Chondrocyte (in vitro differentiated cells): ENCODE results near the gene RSU1. TPM values are rescaled to one million over a fixed set of nuclear protein-coding genes. Genes with fewer than 3 reads are reported as not detected.

Source experiments
- DNase-seq: peaks from one replicate; pipeline ENCODE4 v3.0.0; 2021; ENCODE audit warnings: mixed read lengths, low spot score
- H3K27ac Mint-ChIP-seq: one replicate; pipeline ENCODE4 v1.8.0; 2021; ENCODE audit warnings: mild to moderate bottlenecking, moderate library complexity, mixed read lengths; ENCODE audit not compliant: unreplicated experiment
- H3K27me3 Mint-ChIP-seq: 2 replicates; pipeline ENCODE4 v1.8.0; 2021; ENCODE audit warnings: low read depth, mixed read lengths
- H3K36me3 Mint-ChIP-seq: 2 replicates; pipeline ENCODE4 v1.8.0; 2021; ENCODE audit warnings: low read depth, mixed read lengths
- H3K4me1 Mint-ChIP-seq: 2 replicates; pipeline ENCODE4 v1.8.0; 2021; ENCODE audit warnings: low read depth, mild to moderate bottlenecking, mixed read lengths
- H3K4me3 Mint-ChIP-seq: one replicate; pipeline ENCODE4 v1.8.0; 2021; ENCODE audit warnings: mild to moderate bottlenecking, moderate library complexity, mixed read lengths; ENCODE audit not compliant: unreplicated experiment
- H3K9me3 Mint-ChIP-seq: 2 replicates; pipeline ENCODE4 v1.8.0; 2021; ENCODE audit warnings: low read depth, mixed read lengths
- long read RNA-seq: library from polyadenylated mRNA; stranded (forward); transcript quantifications from one replicate; pipeline ENCODE4 v2.0.0, GENCODE V29; 2021
- total RNA-seq: library from RNA; stranded (reverse); gene quantifications from 3 replicates; pipeline ENCODE4 v1.2.1, GENCODE V29; 2021
- TF ChIP-seq, protein P1 (sequence below): fragments of 200-600 bp; sonication (generic); IDR thresholded peaks from 2 replicates; pipeline ENCODE4 v1.5.0; 2021; ENCODE audit warnings: antibody characterized with exemption, mild to moderate bottlenecking, moderate library complexity

RSU1 gene
- 113 to 165 TPM (median 156 TPM) in 3 replicates for total RNA-seq
- long read RNA-seq, transcript RSU1-205 (8 exons, 3,639 nt), result minor isoform, 54 of 420 reads
- long read RNA-seq, transcript RSU1-201 (9 exons, 3,834 nt), result major isoform, 279 of 420 reads
- long read RNA-seq, transcript RSU1-203 (8 exons, 3,919 nt), result minor isoform, 49 of 420 reads
- long read RNA-seq, partial matches to known transcripts, result 13 of 420 reads
- long read RNA-seq, other reads (novel, unspliced or antisense), result 25 of 420 reads

DNA sequence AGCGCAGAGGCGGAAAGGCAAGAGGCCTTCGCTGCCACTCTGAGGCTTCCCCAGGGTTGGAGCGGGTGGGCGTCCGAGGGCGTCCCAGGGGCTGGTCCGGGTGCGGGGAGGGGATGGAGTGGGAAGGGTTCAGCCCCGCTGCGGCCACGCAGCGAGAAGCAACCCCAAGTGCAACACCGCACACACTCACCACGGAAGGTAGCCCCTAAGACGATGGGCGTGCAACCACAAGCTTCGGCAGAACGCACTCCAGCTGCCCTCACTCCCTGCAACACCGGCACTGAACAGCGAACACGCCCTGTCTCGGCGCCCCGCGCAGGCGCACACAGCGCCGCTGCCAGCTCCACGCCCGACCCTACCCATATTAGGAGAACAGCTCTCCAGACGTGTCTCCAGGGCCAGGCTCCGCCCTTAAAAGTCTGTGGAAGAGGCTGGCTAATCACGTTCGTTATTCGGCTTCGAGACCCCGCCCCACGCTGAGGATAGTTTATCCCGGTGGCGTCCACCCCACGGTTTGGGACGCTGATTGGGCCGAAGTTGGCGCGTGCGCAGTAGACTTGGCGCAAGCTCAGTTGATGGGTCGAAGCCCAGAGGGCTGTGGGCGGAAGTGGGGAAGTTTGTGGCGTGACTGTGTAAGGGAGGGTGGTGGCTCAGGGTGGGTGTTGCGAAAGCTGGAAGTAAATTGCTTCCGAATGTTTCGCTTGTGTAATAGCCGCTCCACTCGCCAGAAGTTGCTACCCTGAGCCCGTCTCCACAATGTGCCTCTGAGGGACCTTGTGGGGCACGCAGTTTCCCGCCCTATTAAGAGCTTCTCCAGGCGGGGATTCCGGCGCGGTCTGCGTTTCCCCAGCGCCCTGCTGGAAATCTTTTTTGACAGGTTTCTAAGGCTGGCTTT, at the start of gene RSU1:
TSS of gene RSU1 (minus strand) at position 300 of the 895 bp plus-strand sequence. CDS start 343 bp downstream, outside the sequence.
- Mint-ChIP-seq H3K4me1 (peaks cover 37% of the 10 kb centered on the region), H3K9me3 (peaks cover 9% of the 10 kb centered on the region), H3K27ac (peak within 1 kb of the TSS; percentile 95)

DNA sequence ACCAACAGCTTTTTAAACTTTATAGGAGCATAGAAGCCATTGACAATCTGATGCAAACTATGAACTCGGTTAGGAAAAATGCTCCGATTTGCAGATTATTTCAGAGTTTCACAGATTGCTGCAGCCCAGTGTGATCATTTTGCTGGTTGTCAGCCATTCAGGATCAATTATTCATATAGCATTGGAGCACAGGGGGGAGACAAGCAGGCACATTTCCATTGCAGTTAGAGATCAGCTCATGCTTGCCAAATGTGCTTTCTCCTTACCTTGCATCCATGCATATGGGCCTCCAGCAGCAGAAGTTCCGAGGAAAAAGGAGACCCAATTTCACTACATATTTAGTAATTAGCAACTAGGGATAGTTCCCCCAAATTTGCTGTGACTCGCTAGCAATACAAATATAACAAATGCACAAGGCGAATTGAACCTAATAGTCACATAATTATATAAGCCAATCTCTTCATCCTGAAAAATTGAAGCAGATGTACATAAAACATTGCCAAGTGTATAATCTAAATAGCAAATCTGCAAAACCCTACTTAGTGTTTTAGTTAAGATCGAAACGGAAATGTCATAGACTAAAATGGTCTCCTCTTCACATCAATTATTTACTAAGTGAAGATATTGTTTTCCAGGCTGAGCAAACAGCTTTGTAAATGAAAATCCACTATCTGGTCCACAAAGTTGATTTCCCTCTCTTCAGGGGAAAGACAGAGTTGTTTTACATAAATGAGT, 49.5 kb upstream of the RSU1 start:
- Mint-ChIP-seq H3K9me3 (no peaks in the 10 kb centered on the region), H3K36me3 (peaks cover 1% of the 10 kb centered on the region), H3K27ac (no peak overlapping the region), H3K27me3 (no peaks in the 10 kb centered on the region), H3K4me3 (no peak overlapping the region), H3K4me1 (peaks cover 10% of the 10 kb centered on the region)
- TF ChIP-seq, protein P1, sequence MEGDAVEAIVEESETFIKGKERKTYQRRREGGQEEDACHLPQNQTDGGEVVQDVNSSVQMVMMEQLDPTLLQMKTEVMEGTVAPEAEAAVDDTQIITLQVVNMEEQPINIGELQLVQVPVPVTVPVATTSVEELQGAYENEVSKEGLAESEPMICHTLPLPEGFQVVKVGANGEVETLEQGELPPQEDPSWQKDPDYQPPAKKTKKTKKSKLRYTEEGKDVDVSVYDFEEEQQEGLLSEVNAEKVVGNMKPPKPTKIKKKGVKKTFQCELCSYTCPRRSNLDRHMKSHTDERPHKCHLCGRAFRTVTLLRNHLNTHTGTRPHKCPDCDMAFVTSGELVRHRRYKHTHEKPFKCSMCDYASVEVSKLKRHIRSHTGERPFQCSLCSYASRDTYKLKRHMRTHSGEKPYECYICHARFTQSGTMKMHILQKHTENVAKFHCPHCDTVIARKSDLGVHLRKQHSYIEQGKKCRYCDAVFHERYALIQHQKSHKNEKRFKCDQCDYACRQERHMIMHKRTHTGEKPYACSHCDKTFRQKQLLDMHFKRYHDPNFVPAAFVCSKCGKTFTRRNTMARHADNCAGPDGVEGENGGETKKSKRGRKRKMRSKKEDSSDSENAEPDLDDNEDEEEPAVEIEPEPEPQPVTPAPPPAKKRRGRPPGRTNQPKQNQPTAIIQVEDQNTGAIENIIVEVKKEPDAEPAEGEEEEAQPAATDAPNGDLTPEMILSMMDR, result no peak
- DNase-seq, result no peak

More for the DNA sequence above, at the start of gene RSU1:
- TF ChIP-seq, protein P1, result no peak
- H3K4me3 Mint-ChIP-seq, result peak within 1 kb of the TSS; percentile 99
- H3K27me3 Mint-ChIP-seq, result no peaks in the 10 kb centered on the region
- peaks cover 10% of the 10 kb centered on the region for H3K36me3 Mint-ChIP-seq
- peak; percentile 100 for DNase-seq

- Mint-ChIP-seq H3K27me3 (no peaks in the 10 kb centered on the region), H3K36me3 (peaks cover 1% of the 10 kb centered on the region), H3K4me3 (no peak overlapping the region), H3K9me3 (peaks cover 2% of the 10 kb centered on the region), H3K27ac (no peak overlapping the region), H3K4me1 (peaks cover 10% of the 10 kb centered on the region)
- TF ChIP-seq, protein P1, result no peak
- no peak for DNase-seq
Observed at GRCh38 chr10:16865766-16866165, 48.5 kb upstream of the RSU1 start.

GRCh38 chr10:16863766-16864165, 46.5 kb upstream of the RSU1 start:
- no peaks in the 10 kb centered on the region for H3K36me3 Mint-ChIP-seq
- TF ChIP-seq, protein P1, result no peak
- H3K4me1 Mint-ChIP-seq, result peaks cover 10% of the 10 kb centered on the region

DNA sequence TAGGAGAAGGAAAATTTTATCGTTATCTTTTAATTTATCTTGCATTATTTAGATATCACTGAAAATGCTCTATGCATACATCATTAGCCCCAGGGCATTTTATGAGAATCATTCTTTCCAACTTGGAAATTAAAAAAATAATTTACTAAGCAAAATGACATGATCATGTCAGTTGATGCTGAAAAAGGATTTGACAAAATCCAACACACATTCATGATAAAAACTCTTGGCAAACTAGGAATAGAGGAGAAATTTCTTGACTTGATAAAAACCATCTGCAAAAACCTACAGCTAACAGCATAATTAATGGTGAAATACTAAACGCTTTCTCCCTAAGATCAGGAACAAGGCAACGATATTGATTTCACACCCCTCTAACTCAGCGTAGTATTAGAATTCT, 40.2 kb upstream of the RSU1 start:
- Mint-ChIP-seq H3K4me3 (no peak overlapping the region), H3K27me3 (no peaks in the 10 kb centered on the region), H3K27ac (no peak overlapping the region), H3K4me1 (peaks cover 18% of the 10 kb centered on the region), H3K9me3 (peaks cover 8% of the 10 kb centered on the region), H3K36me3 (no peaks in the 10 kb centered on the region)
- TF ChIP-seq, protein P1, result no peak
- DNase-seq, result no peak

More at GRCh38 chr10:16863766-16864165, 46.5 kb upstream of the RSU1 start:
- DNase-seq, result no peak
- peaks cover 8% of the 10 kb centered on the region for H3K9me3 Mint-ChIP-seq
- H3K27ac Mint-ChIP-seq, result no peak overlapping the region
- H3K4me3 Mint-ChIP-seq, result no peak overlapping the region
- no peaks in the 10 kb centered on the region for H3K27me3 Mint-ChIP-seq
